Measurements from ENCODE around the gene RAB31. TPM values are rescaled to one million over a fixed set of nuclear protein-coding genes. Genes with fewer than 3 reads are reported as not detected.

The RAB31 gene
- total and polyA plus RNA-seq, 2 experiments from 2014 or later, result 8.7 to 27.7 TPM

DNA sequence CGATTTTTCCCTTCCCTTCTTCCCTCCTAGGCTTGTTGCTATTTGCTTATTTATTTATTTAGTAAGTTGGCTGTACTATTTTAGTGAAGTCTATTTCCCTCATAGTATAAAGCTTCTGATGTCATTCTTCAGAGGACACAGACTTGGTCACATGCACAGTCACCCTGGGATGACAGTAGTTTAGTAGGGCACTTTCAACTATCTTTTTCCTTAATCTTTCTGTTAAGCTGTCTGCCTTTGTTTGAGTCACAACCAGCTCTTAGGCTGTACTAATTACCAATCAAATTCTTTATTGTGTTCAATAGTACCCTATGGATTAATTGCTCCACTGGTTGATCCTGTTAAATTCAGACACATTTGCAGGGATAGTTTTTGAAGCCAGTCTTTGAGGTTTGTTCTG, 26.9 kb upstream of the RAB31 start:
- H3K27ac ChIP-seq, result no peak overlapping the region
- no peak overlapping the region for H3K4me3 ChIP-seq
- no peaks in the 10 kb centered on the region for H3K27me3 ChIP-seq
- no peaks in the 10 kb centered on the region for H3K36me3 ChIP-seq
- TF ChIP-seq, protein P1, sequence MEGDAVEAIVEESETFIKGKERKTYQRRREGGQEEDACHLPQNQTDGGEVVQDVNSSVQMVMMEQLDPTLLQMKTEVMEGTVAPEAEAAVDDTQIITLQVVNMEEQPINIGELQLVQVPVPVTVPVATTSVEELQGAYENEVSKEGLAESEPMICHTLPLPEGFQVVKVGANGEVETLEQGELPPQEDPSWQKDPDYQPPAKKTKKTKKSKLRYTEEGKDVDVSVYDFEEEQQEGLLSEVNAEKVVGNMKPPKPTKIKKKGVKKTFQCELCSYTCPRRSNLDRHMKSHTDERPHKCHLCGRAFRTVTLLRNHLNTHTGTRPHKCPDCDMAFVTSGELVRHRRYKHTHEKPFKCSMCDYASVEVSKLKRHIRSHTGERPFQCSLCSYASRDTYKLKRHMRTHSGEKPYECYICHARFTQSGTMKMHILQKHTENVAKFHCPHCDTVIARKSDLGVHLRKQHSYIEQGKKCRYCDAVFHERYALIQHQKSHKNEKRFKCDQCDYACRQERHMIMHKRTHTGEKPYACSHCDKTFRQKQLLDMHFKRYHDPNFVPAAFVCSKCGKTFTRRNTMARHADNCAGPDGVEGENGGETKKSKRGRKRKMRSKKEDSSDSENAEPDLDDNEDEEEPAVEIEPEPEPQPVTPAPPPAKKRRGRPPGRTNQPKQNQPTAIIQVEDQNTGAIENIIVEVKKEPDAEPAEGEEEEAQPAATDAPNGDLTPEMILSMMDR (IDR thresholded peaks at IDR 0.05; ENCODE audit: low read depth, low read length), result no peak
- H3K9me3 ChIP-seq (ENCODE audit: low read depth), result no peaks in the 10 kb centered on the region
- DNase-seq (ENCODE audit: low read depth in 1 of 2, low spot score in 1 of 2), result no peak
- H3K4me1 ChIP-seq (ENCODE audit: low read depth), result no peaks in the 10 kb centered on the region

DNA sequence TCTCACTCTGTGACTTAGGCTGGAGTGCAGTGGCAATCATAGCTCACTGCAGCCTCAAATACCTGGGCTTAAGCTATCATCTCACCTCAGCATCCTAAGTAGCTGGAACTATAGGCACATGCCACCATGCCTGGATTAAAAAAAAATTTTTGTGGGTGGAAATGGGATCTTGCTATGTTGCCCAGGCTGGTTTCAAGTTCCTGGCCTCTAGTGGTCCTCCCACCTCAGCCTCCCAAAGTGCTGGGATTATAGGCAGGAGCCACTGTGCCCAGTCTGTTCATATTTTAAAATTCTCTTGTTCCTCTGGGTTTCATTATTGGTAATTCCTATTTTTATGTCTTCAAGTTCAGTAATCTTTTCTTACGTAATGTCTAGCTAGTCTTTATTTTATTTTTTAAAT, 25.5 kb upstream of the RAB31 start:
- Histone ChIP-seq H3K27me3 (no peaks in the 10 kb centered on the region), H3K27ac (no peak overlapping the region), H3K36me3 (no peaks in the 10 kb centered on the region), H3K4me3 (no peak overlapping the region), H3K9me3 (ENCODE audit: low read depth) (no peaks in the 10 kb centered on the region), H3K4me1 (ENCODE audit: low read depth) (no peaks in the 10 kb centered on the region)
- DNase-seq (ENCODE audit: low read depth in 1 of 2, low spot score in 1 of 2), result no peak
- TF ChIP-seq, protein P1 (IDR thresholded peaks at IDR 0.05; ENCODE audit: low read depth, low read length), result no peak

DNA sequence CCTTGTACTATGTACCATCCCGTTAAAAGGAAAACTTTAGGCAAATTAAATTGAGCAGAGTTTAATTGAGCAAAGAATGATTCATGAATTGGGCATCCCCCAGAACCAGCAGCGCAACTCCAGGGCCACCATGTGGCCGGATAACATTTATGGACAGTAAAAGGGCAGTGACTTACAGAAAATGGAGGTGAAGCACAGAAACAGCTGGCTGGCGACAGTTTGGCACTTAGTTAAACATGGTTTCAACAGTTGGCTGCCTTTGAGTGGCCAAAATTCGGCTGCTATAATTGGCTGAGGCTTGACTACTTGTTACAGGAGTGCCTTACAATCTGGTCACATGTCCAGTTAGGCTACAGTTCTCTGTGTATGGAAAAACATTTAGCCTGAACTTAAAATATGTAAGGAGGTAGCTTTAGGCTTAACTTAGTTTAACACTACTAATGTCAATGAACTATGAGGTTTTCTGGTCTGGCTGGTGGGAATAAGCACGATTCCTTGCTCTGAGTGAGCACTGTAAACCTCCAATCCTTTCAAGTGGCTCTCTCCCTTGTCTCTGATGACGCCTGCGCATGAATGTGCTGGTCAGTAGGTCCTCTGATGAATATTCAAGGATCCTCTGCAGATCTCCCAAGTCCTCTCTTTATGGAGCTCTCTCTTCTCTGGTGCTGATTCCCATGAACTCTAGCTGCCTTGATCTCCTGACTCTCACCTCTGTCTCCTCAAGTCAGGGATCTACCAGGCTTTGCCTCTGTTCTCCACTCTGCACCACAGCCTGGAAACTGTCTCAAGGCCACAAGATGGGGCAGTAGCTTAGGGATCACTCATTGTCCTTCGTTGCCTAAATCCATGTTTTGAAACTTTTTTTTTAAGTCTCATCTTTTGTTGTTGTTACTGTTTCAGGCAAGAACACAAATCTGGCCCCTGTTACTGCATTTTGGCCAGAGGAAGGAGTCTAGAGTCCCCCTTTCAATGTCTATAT, 24.4 kb upstream of the RAB31 start:
- peak in 1 of 2 donors; percentile 86 for DNase-seq (ENCODE audit: low read depth in 1 of 2, low spot score in 1 of 2)
- H3K27me3 ChIP-seq, result no peaks in the 10 kb centered on the region
- H3K4me1 ChIP-seq (ENCODE audit: low read depth), result no peaks in the 10 kb centered on the region
- no peak overlapping the region for H3K27ac ChIP-seq
- H3K4me3 ChIP-seq, result no peak overlapping the region
- TF ChIP-seq, protein P1 (IDR thresholded peaks at IDR 0.05; ENCODE audit: low read depth, low read length), result peak; percentile 67
- no peaks in the 10 kb centered on the region for H3K36me3 ChIP-seq
- H3K9me3 ChIP-seq (ENCODE audit: low read depth), result no peaks in the 10 kb centered on the region

DNA sequence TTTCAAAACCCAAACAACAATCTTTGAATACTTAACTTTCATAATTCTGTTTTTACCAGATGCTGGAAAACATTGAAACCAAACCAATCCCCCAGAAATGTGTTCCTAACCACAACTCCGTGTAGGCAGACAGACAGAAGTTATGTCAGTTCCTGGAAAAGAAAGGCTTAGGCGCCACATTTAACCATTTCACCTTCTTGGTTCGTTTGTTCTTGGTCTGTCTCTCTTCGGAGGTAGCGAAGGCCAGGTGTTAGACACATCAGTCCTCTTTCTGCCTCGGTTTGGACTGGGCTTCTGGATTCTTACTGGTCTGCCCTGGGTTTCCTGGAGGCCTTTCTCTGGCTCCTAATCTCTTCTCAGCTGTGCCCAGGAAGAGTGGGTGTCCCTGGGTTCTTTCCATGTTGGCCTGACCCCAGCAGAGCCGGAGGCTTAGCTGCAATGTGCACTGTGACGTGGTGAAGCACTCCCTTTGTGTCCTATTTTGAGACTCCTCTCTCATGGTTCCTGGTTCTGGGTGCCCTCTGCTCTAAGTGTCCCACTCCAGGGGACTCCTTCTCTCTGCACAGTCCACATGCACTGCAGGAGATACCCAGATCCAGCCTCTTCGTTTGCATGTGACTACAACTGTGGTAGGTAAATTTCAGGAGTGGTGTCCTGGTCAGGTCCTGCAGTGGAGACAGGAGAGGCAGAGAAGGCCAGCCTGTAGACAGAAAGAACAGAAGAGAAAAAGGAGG, 23.1 kb upstream of the RAB31 start:
- H3K36me3 ChIP-seq, result no peaks in the 10 kb centered on the region

DNA sequence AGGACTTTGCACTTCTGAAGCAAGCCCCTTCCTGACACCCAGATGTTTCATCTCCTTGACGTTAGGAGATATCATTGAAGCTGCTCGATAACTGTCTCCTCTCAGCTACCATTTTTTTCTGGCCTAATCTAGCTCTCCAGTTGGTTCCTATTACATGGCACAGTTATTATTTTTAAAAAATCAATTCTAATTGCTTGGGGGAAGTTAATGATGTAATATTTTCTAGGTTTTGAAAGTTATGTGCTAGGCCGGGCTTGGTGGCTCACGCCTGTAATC, 22.5 kb upstream of the RAB31 start:
- no peaks in the 10 kb centered on the region for H3K27me3 ChIP-seq
- H3K27ac ChIP-seq, result no peak overlapping the region
- peak in 1 of 2 donors; percentile 18 for DNase-seq (ENCODE audit: low read depth in 1 of 2, low spot score in 1 of 2)
- no peak overlapping the region for H3K4me3 ChIP-seq
- H3K4me1 ChIP-seq (ENCODE audit: low read depth), result no peaks in the 10 kb centered on the region
- H3K36me3 ChIP-seq, result no peaks in the 10 kb centered on the region
- TF ChIP-seq, protein P1 (IDR thresholded peaks at IDR 0.05; ENCODE audit: low read depth, low read length), result no peak
- H3K9me3 ChIP-seq (ENCODE audit: low read depth), result no peaks in the 10 kb centered on the region

More for the DNA sequence above, 23.1 kb upstream of the RAB31 start:
- peak in 1 of 2 donors; percentile 85 for DNase-seq (ENCODE audit: low read depth in 1 of 2, low spot score in 1 of 2)
- Histone ChIP-seq H3K9me3 (ENCODE audit: low read depth) (no peaks in the 10 kb centered on the region), H3K4me1 (ENCODE audit: low read depth) (no peaks in the 10 kb centered on the region), H3K27ac (no peak overlapping the region), H3K27me3 (no peaks in the 10 kb centered on the region), H3K4me3 (no peak overlapping the region)
- TF ChIP-seq, protein P1 (IDR thresholded peaks at IDR 0.05; ENCODE audit: low read depth, low read length), result no peak
